ENCODE measurements around the gene CAMK1G. TPM values are rescaled to one million over a fixed set of nuclear protein-coding genes. Genes with fewer than 3 reads are reported as not detected.
A peak's percentile ranks its signal among the peaks of the same experiment; 100 is the strongest.

Gene CAMK1G
- total and polyA plus RNA-seq, 2 of the 4 experiments (the other 2 are of a cell fraction), result 0.72 to 1.8 TPM

DNA sequence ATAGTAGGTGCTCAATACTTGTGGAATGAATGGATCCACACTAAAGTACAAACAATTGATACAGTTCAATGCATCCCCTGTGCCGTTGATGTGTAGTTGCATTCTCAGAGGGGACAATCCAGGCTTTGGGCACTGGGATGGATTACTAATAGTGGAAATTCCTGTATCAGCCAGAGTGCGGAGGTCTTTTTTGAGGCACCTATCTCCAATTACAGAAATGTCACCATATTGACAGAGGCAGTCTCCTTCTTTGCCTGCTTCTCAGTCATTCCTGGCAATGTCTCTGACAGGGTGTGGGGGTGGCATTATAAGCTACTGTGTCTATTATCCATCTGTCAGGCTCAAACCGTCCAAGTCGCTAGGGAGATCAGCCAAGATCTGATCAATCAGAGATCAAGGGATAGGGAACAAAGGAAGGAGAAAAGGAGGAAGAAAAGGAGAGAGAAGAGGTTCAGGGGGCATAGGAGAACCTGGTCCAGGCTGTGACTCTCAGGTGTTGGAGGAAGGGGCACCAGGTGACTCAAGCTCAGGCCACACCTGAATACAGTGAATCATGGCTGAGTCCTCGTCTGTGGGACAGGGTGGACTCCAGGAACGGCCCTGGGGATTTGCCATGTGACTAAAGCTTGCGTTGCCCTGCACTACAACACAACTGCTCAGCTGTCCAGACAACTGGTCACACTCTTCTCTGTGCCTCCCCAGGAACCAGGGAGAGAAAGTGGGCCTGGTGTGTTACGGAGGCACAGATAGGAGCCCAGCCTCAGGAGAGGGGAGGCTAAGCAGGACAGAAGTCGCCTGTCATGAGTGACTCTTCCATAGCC lies 72.1 kb downstream of the CAMK1G start:
- dilution Hi-C loops (cut with HindIII; ENCODE audit: low sequenced_read_pairs, unreplicated experiment) (no loop called here), intact Hi-C loops (cut with micrococcal nuclease) (no loop called here), in situ Hi-C loops (cut with MboI; ENCODE audit: low sequenced_read_pairs) (no loop called here)
- Histone ChIP-seq H3K36me3 (ENCODE audit: control insufficient read depth, insufficient read depth, low read length) (no peaks in the 10 kb centered on the region), H4K5ac (ENCODE audit: low read depth, low read length) (no peak overlapping the region), H3K4me2 (ENCODE audit: low read depth, low read length) (no peak overlapping the region), H3K18ac (ENCODE audit: low read depth, low read length) (no peak overlapping the region), H3K4ac (ENCODE audit: low read depth, low read length) (no peak overlapping the region), H2AFZ (replicated peaks; ENCODE audit: low read length, poor library complexity) (peak overlapping the region; percentile 21), H3K9ac (ENCODE audit: low read depth, low read length) (no peak overlapping the region), H3K27me3 (ENCODE audit: control insufficient read depth, insufficient read depth, low read length) (no peaks in the 10 kb centered on the region; the same call in 1 of the 2 replicates), H3K4me3 (ENCODE audit: insufficient read depth, low read depth, low read length) (no peak overlapping the region), H3K9me1 (ENCODE audit: insufficient read depth, low read length) (peaks cover 6% of the 10 kb centered on the region; the same call in 1 of the 2 replicates), H2BK120ac (ENCODE audit: low read depth, low read length) (no peak overlapping the region), H3K79me1 (ENCODE audit: low read depth in 1 of 2, low read length in 2 of 2) (no peaks in the 10 kb centered on the region), H2BK5ac (ENCODE audit: low read depth, low read length, poor library complexity, severe bottlenecking) (no peak overlapping the region), H2BK15ac (ENCODE audit: low read depth, low read length) (no peak overlapping the region), H2AK5ac (ENCODE audit: low read depth, low read length) (no peak overlapping the region), H2AK9ac (replicated peaks; ENCODE audit: low read depth, low read length, poor library complexity) (no peak overlapping the region), H3K9me3 (ENCODE audit: control insufficient read depth, insufficient read depth, low read length) (no peaks in the 10 kb centered on the region), H3K56ac (ENCODE audit: extremely low read depth, insufficient read depth, low read length) (no peak overlapping the region), H3K14ac (replicated peaks; ENCODE audit: low read depth, low read length) (no peak overlapping the region), H3K4me1 (ENCODE audit: control insufficient read depth, insufficient read depth, low read length) (peaks cover 4% of the 10 kb centered on the region; the same call in 1 of the 2 replicates), H2BK20ac (ENCODE audit: low read depth, low read length) (no peak overlapping the region), H4K20me1 (ENCODE audit: insufficient read depth, low read length) (no peaks in the 10 kb centered on the region), H3K27ac (ENCODE audit: insufficient read depth, low read length) (no peak overlapping the region), H4K8ac (ENCODE audit: low read depth in 2 of 2, low read length in 2 of 2) (no peak overlapping the region), H4K91ac (ENCODE audit: insufficient read depth, low read depth, low read length) (no peak overlapping the region), H3K23ac (ENCODE audit: low read depth, low read length) (no peak overlapping the region)
- ChIA-PET CTCF (no interaction called here), POLR2A (ENCODE audit: unreplicated experiment) (no interaction called here)
- ATAC-seq (ENCODE audit: low read depth), result no peak
- WGBS, 2 experiments (ENCODE audit: extremely low coverage in 2 of 2, insufficient read length in 1 of 2), result no CpG with 5 or more reads among the region's 9 CpGs
- BruUV-seq (replicated peaks), result no TSS peak
- DNase-seq, result no peak
- TF ChIP-seq RAD21 (IDR thresholded peaks at IDR 0.05; ENCODE audit: low read length) (no peak), FOS (IDR thresholded peaks at IDR 0.05; ENCODE audit: low read depth, low read length) (no peak), MXI1 (IDR thresholded peaks at IDR 0.05; ENCODE audit: borderline replicate concordance, low read depth, low read length) (no peak), CHD1 (IDR thresholded peaks at IDR 0.05; ENCODE audit: low read depth, low read length) (no peak), RCOR1 (IDR thresholded peaks at IDR 0.05; ENCODE audit: insufficient replicate concordance, low read length) (no peak), POLR2A (IDR thresholded peaks at IDR 0.05; ENCODE audit: low read depth, low read length) (no peak), BHLHE40 (IDR thresholded peaks at IDR 0.05; ENCODE audit: low read depth, low read length) (no peak), MAFK (IDR thresholded peaks at IDR 0.05; ENCODE audit: low read depth, low read length) (no peak), SMC3 (IDR thresholded peaks at IDR 0.05; ENCODE audit: low read depth, low read length) (no peak), NFE2L2 (IDR thresholded peaks at IDR 0.05; ENCODE audit: low read depth, low read length) (no peak), RFX5 (IDR thresholded peaks at IDR 0.05; ENCODE audit: low read depth, low read length) (no peak), CEBPB (IDR thresholded peaks at IDR 0.05; ENCODE audit: low read depth, low read length) (no peak), MAZ (IDR thresholded peaks at IDR 0.05; ENCODE audit: borderline replicate concordance, low read depth, low read length) (no peak)
- TF ChIP-seq, protein P1, sequence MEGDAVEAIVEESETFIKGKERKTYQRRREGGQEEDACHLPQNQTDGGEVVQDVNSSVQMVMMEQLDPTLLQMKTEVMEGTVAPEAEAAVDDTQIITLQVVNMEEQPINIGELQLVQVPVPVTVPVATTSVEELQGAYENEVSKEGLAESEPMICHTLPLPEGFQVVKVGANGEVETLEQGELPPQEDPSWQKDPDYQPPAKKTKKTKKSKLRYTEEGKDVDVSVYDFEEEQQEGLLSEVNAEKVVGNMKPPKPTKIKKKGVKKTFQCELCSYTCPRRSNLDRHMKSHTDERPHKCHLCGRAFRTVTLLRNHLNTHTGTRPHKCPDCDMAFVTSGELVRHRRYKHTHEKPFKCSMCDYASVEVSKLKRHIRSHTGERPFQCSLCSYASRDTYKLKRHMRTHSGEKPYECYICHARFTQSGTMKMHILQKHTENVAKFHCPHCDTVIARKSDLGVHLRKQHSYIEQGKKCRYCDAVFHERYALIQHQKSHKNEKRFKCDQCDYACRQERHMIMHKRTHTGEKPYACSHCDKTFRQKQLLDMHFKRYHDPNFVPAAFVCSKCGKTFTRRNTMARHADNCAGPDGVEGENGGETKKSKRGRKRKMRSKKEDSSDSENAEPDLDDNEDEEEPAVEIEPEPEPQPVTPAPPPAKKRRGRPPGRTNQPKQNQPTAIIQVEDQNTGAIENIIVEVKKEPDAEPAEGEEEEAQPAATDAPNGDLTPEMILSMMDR (conservative IDR thresholded peaks at IDR 0.05; ENCODE audit: low read depth, low read length), result no peak
- TF ChIP-seq, protein P2, sequence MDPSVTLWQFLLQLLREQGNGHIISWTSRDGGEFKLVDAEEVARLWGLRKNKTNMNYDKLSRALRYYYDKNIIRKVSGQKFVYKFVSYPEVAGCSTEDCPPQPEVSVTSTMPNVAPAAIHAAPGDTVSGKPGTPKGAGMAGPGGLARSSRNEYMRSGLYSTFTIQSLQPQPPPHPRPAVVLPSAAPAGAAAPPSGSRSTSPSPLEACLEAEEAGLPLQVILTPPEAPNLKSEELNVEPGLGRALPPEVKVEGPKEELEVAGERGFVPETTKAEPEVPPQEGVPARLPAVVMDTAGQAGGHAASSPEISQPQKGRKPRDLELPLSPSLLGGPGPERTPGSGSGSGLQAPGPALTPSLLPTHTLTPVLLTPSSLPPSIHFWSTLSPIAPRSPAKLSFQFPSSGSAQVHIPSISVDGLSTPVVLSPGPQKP (IDR thresholded peaks at IDR 0.05; ENCODE audit: borderline replicate concordance, low read depth, low read length), result no peak

All from IMR-90 (cell line).